Measurements from ENCODE around the gene TMEM127.

DNA sequence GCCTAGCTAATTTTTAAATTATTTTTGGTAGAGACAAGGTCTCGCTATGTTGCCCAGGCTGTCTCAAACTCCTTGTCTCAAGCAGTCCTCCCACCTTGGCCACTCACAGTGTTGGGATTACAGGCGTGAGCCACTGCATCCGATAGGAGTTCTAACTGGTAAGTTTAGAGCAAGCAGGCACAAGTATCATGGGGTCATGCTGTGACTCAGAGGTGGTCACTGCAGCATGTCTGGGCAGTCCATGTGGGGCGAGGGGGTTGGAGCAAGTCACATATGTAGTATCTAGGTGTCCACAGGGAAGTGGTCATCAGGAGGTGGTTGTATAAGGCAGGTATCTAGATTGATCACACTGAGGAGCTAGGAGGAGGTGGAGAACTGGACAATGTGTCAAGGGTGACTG is 34.5 kb downstream of the TMEM127 start:
- TF ChIP-seq POLR2A (IDR thresholded peaks at IDR 0.05): no peak
- TF ChIP-seq, protein P1, sequence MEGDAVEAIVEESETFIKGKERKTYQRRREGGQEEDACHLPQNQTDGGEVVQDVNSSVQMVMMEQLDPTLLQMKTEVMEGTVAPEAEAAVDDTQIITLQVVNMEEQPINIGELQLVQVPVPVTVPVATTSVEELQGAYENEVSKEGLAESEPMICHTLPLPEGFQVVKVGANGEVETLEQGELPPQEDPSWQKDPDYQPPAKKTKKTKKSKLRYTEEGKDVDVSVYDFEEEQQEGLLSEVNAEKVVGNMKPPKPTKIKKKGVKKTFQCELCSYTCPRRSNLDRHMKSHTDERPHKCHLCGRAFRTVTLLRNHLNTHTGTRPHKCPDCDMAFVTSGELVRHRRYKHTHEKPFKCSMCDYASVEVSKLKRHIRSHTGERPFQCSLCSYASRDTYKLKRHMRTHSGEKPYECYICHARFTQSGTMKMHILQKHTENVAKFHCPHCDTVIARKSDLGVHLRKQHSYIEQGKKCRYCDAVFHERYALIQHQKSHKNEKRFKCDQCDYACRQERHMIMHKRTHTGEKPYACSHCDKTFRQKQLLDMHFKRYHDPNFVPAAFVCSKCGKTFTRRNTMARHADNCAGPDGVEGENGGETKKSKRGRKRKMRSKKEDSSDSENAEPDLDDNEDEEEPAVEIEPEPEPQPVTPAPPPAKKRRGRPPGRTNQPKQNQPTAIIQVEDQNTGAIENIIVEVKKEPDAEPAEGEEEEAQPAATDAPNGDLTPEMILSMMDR (IDR thresholded peaks at IDR 0.05): no peak
